Activated CD8-positive, alpha-beta T cell treated with anti-CD3 and anti-CD28 coated beads for 36 hours (primary cell): ENCODE measurements around the gene CCDC6. TPM values are rescaled to one million over a fixed set of nuclear protein-coding genes. Genes with fewer than 3 reads are reported as not detected.

ENCODE experiments used
- ATAC-seq: fragments of 200-7000 bp; cut with Tn5 transposase; one replicate; pipeline ENCODE4 v1.10.0; 2021; ENCODE audit warnings: mild to moderate bottlenecking, moderate library complexity
- CTCF ChIA-PET: fragments of 350-600 bp; sonication (Branson Sonifier 250); formaldehyde crosslinking; loops from one replicate; lab custom pipeline; 2021; ENCODE audit warnings: antibody characterized with exemption; lab: Charles Lee
- POLR2A ChIA-PET: fragments of 350-600 bp; sonication (Branson Sonifier 250); formaldehyde crosslinking; loops from one replicate; lab custom pipeline; 2021; ENCODE audit warnings: antibody characterized with exemption; lab: Charles Lee
- DNase-seq: peaks from one replicate; pipeline ENCODE4 v3.0.0-alpha.2; 2020
- H3K27ac Mint-ChIP-seq: one replicate; pipeline ENCODE4 v1.8.0; 2021; ENCODE audit warnings: mild to moderate bottlenecking, mixed read lengths
- H3K27me3 Mint-ChIP-seq: one replicate; pipeline ENCODE4 v1.8.0; 2021; ENCODE audit warnings: mixed read lengths
- H3K36me3 Mint-ChIP-seq: one replicate; pipeline ENCODE4 v1.8.0; 2021; ENCODE audit warnings: low read depth, mixed read lengths
- H3K4me1 Mint-ChIP-seq: one replicate; pipeline ENCODE4 v1.8.0; 2021; ENCODE audit warnings: low read depth, mixed read lengths
- H3K4me3 Mint-ChIP-seq: one replicate; pipeline ENCODE4 v1.8.0; 2021; ENCODE audit warnings: mild to moderate bottlenecking, moderate library complexity, mixed read lengths
- H3K9me3 Mint-ChIP-seq: one replicate; pipeline ENCODE4 v1.8.0; 2021; ENCODE audit warnings: mixed read lengths
- CTCF ChIP-seq: fragments of 200-600 bp; IDR thresholded peaks from one replicate; pipeline ENCODE4 v1.8.0; 2022; ENCODE audit warnings: antibody characterized with exemption, mild to moderate bottlenecking
- intact Hi-C: fragments of 100-400 bp; cut with micrococcal nuclease; formaldehyde crosslinking; loops from one replicate; pipeline ENCODE4 v1.10.0; 2022
- total RNA-seq, 2 experiments: library from RNA; stranded (reverse); gene quantifications; one replicate each; pipeline ENCODE4 v1.2.3, GENCODE V29; 2021

Gene CCDC6
- total RNA-seq, 2 experiments from 2014 or later, result 34.8 to 35.8 TPM

DNA sequence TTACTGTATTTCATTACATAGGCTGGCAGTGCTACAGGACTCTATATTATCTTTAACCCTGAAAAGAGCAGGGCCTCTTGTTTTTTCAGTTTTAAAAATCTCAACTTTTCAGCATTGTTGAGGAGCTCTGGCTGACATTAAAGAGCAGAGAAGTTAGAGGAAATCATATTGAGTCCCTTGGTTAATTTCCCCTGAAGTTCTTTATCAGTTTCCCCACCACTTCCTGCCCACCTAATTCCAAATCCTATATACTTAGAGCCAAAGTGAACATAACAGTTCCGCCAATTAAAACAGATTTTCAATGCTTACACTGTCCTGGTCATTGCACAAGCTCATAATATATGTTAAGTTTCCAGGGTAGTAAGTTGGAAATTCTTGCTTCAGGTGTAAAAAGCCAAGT is 87.1 kb downstream of the CCDC6 start:
- ATAC-seq, result no peak
- Mint-ChIP-seq H3K4me3 (no peak overlapping the region), H3K36me3 (peaks cover 24% of the 10 kb centered on the region), H3K4me1 (peaks cover 43% of the 10 kb centered on the region), H3K27me3 (no peaks in the 10 kb centered on the region), H3K27ac (peak overlapping the region; percentile 7), H3K9me3 (no peaks in the 10 kb centered on the region)
- no peak for TF ChIP-seq CTCF
- intact Hi-C loops, result no loop called here
- CTCF ChIA-PET, result interaction anchor here (1.3 to 5.0 kb wide), 4 partner anchors 9 to 193 kb away, joined by 3 to 15 read pairs (median 12); no protein-coding TSS in a partner anchor
- POLR2A ChIA-PET, result no interaction called here
- DNase-seq, result no peak

DNA sequence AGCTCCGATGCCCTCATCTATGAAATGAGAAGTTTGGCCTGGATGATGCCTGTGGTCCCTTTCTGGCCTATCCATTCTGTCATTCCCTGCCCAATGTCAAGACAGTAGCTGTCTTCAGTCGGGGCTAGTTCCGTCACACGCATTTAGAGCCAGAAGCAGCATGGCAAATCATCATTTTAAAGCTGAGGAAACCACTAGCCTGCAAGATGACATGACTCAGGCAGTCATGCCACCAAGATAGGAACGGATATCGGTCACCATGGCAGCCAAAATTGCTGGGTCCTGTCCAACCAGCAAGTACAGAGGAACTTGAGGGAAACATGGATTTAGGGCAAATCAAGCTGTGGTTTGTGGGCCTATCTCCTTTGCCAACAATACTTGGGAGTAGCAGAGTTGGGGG is 88.6 kb downstream of the CCDC6 start:
- DNase-seq (no peak), ATAC-seq (no peak)
- no peak overlapping the region for H3K4me3 Mint-ChIP-seq
- no peak overlapping the region for H3K27ac Mint-ChIP-seq
- CTCF ChIA-PET, result interaction anchor here (0.9 to 5.0 kb wide), 3 partner anchors 8 to 192 kb away, joined by 3 to 15 read pairs (median 4); no protein-coding TSS in a partner anchor
- POLR2A ChIA-PET, result interaction anchor here (0.8 kb wide), 1 partner anchor 20 kb away, joined by 4 read pairs; no protein-coding TSS in a partner anchor
- H3K4me1 Mint-ChIP-seq, result peaks cover 38% of the 10 kb centered on the region
- no peak for TF ChIP-seq CTCF
- intact Hi-C loops, result no loop called here
- H3K9me3 Mint-ChIP-seq, result no peaks in the 10 kb centered on the region
- H3K27me3 Mint-ChIP-seq, result no peaks in the 10 kb centered on the region
- peaks cover 22% of the 10 kb centered on the region for H3K36me3 Mint-ChIP-seq

GRCh38 chr10:59814878-59815277 is 91.5 kb downstream of the CCDC6 start:
- H3K4me3 Mint-ChIP-seq, result no peak overlapping the region
- H3K27ac Mint-ChIP-seq, result no peak overlapping the region
- ATAC-seq, result no peak
- no peaks in the 10 kb centered on the region for H3K9me3 Mint-ChIP-seq
- intact Hi-C loops, result no loop called here
- ChIA-PET POLR2A (no interaction called here), CTCF (no interaction called here)
- TF ChIP-seq CTCF, result no peak
- peaks cover 37% of the 10 kb centered on the region for H3K36me3 Mint-ChIP-seq
- DNase-seq, result no peak
- peaks cover 27% of the 10 kb centered on the region for H3K4me1 Mint-ChIP-seq
- H3K27me3 Mint-ChIP-seq, result no peaks in the 10 kb centered on the region

- no peak for TF ChIP-seq CTCF
- Mint-ChIP-seq H3K27me3 (no peaks in the 10 kb centered on the region), H3K9me3 (no peaks in the 10 kb centered on the region), H3K4me1 (peaks cover 9% of the 10 kb centered on the region), H3K4me3 (no peak overlapping the region), H3K27ac (no peak overlapping the region), H3K36me3 (peaks cover 37% of the 10 kb centered on the region)
- no peak for ATAC-seq
- CTCF ChIA-PET, result interaction anchor here (0.8 to 1.6 kb wide), 4 partner anchors 9 to 186 kb away, joined by 3 to 7 read pairs (median 4); no protein-coding TSS in a partner anchor
- intact Hi-C loops, result no loop called here
- POLR2A ChIA-PET, result interaction anchor here (1.6 kb wide), 1 partner anchor 93 kb away, joined by 4 read pairs; no protein-coding TSS in a partner anchor
- no peak for DNase-seq
Observed at GRCh38 chr10:59812519-59813122, 93.7 kb downstream of the CCDC6 start.

- DNase-seq, result no peak
- ChIA-PET CTCF (interaction anchor here (0.5 to 2.9 kb wide), 8 partner anchors 8 to 854 kb away, joined by 3 to 9 read pairs (median 4); no protein-coding TSS in a partner anchor), POLR2A (no interaction called here)
- Mint-ChIP-seq H3K36me3 (peaks cover 53% of the 10 kb centered on the region), H3K27me3 (no peaks in the 10 kb centered on the region), H3K27ac (no peak overlapping the region), H3K9me3 (no peaks in the 10 kb centered on the region), H3K4me3 (no peak overlapping the region), H3K4me1 (no peaks in the 10 kb centered on the region)
- intact Hi-C loops, result loop anchor here (2.0 kb wide), 1 partner anchor 183 kb away; no protein-coding TSS in a partner anchor
- no peak for ATAC-seq
- TF ChIP-seq CTCF, result peak; percentile 5
Observed at GRCh38 chr10:59809644-59809974, 96.7 kb downstream of the CCDC6 start.
